Ishikawa (cell line): ENCODE measurements around the gene ARMC3.

Source experiments
- CEBPB ChIP-seq: IDR thresholded peaks from 2 replicates; pipeline ENCODE4 v1.6.1; 2012
- CREB1 ChIP-seq: IDR thresholded peaks from 2 replicates; pipeline ENCODE4 v1.6.1; 2012; ENCODE audit warnings: low read depth
- EGR1 ChIP-seq: IDR thresholded peaks from 2 replicates; pipeline ENCODE4 v1.6.1; 2012
- EP300 ChIP-seq: IDR thresholded peaks from 2 replicates; pipeline ENCODE4 v1.6.1; 2012; ENCODE audit warnings: borderline replicate concordance
- FOXM1 ChIP-seq: IDR thresholded peaks from 2 replicates; pipeline ENCODE4 v1.6.1; 2012; ENCODE audit warnings: low read depth, borderline replicate concordance
- MAX ChIP-seq: IDR thresholded peaks from 2 replicates; pipeline ENCODE4 v1.6.1; 2012
- TAF1 ChIP-seq: IDR thresholded peaks from 2 replicates; pipeline ENCODE4 v1.6.1; 2012; ENCODE audit warnings: low read depth, mild to moderate bottlenecking
- TEAD4 ChIP-seq: IDR thresholded peaks from 2 replicates; pipeline ENCODE4 v1.6.1; 2012
- USF1 ChIP-seq: IDR thresholded peaks from 2 replicates; pipeline ENCODE4 v1.6.1; 2012
- ZBTB7A ChIP-seq: IDR thresholded peaks from 2 replicates; pipeline ENCODE4 v1.6.1; 2012; ENCODE audit warnings: low read depth
- TF ChIP-seq, protein P1 (sequence below): IDR thresholded peaks from 2 replicates; pipeline ENCODE4 v1.6.1; 2012; ENCODE audit warnings: low read depth, mild to moderate bottlenecking

Gene ARMC3

DNA sequence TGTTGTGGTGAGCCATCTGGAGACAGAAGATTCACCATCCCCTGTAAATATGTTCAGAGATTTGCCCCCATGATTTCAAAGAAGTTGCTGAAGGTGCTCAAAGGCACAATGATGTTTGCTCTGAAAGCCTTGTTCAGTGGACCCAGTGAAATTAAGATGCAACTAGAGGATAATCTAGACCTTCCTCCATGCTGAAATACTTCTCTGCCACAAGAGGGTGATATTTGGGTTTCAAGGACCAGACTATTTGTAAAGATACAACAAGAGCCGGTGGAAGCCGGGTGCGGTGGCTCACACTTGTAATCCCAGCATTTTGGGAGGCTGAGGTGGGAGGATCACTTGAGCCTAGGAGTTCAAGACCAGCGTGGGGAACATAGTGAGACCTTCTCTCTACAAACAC lies 154.0 kb downstream of the ARMC3 start:
- TF ChIP-seq MAX, result no peak
- no peak for TF ChIP-seq CEBPB
- TF ChIP-seq FOXM1, result no peak
- TF ChIP-seq, protein P1, sequence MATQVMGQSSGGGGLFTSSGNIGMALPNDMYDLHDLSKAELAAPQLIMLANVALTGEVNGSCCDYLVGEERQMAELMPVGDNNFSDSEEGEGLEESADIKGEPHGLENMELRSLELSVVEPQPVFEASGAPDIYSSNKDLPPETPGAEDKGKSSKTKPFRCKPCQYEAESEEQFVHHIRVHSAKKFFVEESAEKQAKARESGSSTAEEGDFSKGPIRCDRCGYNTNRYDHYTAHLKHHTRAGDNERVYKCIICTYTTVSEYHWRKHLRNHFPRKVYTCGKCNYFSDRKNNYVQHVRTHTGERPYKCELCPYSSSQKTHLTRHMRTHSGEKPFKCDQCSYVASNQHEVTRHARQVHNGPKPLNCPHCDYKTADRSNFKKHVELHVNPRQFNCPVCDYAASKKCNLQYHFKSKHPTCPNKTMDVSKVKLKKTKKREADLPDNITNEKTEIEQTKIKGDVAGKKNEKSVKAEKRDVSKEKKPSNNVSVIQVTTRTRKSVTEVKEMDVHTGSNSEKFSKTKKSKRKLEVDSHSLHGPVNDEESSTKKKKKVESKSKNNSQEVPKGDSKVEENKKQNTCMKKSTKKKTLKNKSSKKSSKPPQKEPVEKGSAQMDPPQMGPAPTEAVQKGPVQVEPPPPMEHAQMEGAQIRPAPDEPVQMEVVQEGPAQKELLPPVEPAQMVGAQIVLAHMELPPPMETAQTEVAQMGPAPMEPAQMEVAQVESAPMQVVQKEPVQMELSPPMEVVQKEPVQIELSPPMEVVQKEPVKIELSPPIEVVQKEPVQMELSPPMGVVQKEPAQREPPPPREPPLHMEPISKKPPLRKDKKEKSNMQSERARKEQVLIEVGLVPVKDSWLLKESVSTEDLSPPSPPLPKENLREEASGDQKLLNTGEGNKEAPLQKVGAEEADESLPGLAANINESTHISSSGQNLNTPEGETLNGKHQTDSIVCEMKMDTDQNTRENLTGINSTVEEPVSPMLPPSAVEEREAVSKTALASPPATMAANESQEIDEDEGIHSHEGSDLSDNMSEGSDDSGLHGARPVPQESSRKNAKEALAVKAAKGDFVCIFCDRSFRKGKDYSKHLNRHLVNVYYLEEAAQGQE, result no peak
- TF ChIP-seq TEAD4, result no peak
- TF ChIP-seq CREB1, result no peak
- no peak for TF ChIP-seq EGR1
- no peak for TF ChIP-seq EP300
- TF ChIP-seq ZBTB7A, result no peak
- TF ChIP-seq TAF1, result no peak
- TF ChIP-seq USF1, result no peak
